ENCODE results near the gene PGAP6.

GRCh38 chr16:350203-350602, 31.6 kb downstream of the PGAP6 start:
- TF ChIP-seq, protein P1, sequence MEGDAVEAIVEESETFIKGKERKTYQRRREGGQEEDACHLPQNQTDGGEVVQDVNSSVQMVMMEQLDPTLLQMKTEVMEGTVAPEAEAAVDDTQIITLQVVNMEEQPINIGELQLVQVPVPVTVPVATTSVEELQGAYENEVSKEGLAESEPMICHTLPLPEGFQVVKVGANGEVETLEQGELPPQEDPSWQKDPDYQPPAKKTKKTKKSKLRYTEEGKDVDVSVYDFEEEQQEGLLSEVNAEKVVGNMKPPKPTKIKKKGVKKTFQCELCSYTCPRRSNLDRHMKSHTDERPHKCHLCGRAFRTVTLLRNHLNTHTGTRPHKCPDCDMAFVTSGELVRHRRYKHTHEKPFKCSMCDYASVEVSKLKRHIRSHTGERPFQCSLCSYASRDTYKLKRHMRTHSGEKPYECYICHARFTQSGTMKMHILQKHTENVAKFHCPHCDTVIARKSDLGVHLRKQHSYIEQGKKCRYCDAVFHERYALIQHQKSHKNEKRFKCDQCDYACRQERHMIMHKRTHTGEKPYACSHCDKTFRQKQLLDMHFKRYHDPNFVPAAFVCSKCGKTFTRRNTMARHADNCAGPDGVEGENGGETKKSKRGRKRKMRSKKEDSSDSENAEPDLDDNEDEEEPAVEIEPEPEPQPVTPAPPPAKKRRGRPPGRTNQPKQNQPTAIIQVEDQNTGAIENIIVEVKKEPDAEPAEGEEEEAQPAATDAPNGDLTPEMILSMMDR (IDR thresholded peaks at IDR 0.05; ENCODE audit: low read depth, low read length) = no peak
- no peak for TF ChIP-seq POLR2A (IDR thresholded peaks at IDR 0.05; ENCODE audit: extremely low read depth, insufficient read length)

All from NB4 (cell line).